GM12801 (cell line): ENCODE measurements around the gene TOP1.

Experiments used
- CTCF ChIP-seq: IDR thresholded peaks from one replicate; pipeline ENCODE4 v1.5.1; 2011; ENCODE audit warnings: control low read depth; ENCODE audit not compliant: insufficient read length; ENCODE audit errors: extremely low read depth

Gene TOP1

GRCh38 chr20:41119614-41120561 lies 91.3 kb downstream of the TOP1 start:
- TF ChIP-seq CTCF, result no peak

- TF ChIP-seq CTCF, result no peak
Observed at GRCh38 chr20:41121399-41121798, 92.8 kb downstream of the TOP1 start.

GRCh38 chr20:41123631-41124030 lies 95.0 kb downstream of the TOP1 start:
- TF ChIP-seq CTCF, result no peak

GRCh38 chr20:41124451-41125094 lies 96.0 kb downstream of the TOP1 start:
- TF ChIP-seq CTCF, result no peak

- no peak for TF ChIP-seq CTCF
Observed at GRCh38 chr20:41125530-41126457, 97.2 kb downstream of the TOP1 start.

GRCh38 chr20:41126719-41127118 lies 98.1 kb downstream of the TOP1 start:
- TF ChIP-seq CTCF, result no peak
